ENCODE data around the gene BSDC1.
"Not testable (repeated sequence)": the region's sequence is repeated elsewhere in the genome, so short reads cannot be mapped to it uniquely, and the experiment has no call there.

Gene BSDC1

GRCh38 chr1:32404946-32405345 lies 10.7 kb upstream of the BSDC1 start:
- no peaks in the 10 kb centered on the region for H3K4me1 Mint-ChIP-seq (ENCODE audit: low read depth)
- no peaks in the 10 kb centered on the region for H3K27me3 Mint-ChIP-seq
- H3K36me3 Mint-ChIP-seq (ENCODE audit: low read depth): no peaks in the 10 kb centered on the region
- H3K9me3 Mint-ChIP-seq: no peaks in the 10 kb centered on the region
- H3K4me3 Mint-ChIP-seq: no peak overlapping the region
- H3K27ac Mint-ChIP-seq: no peak overlapping the region

- Mint-ChIP-seq H3K4me1 (ENCODE audit: low read depth) (no peaks in the 10 kb centered on the region), H3K9me3 (no peaks in the 10 kb centered on the region), H3K27me3 (no peaks in the 10 kb centered on the region), H3K4me3 (no peak overlapping the region), H3K27ac (no peak overlapping the region), H3K36me3 (ENCODE audit: low read depth) (no peaks in the 10 kb centered on the region)
Measured at GRCh38 chr1:32400876-32401631, 6.8 kb upstream of the BSDC1 start.

- Mint-ChIP-seq H3K27me3 (no peaks in the 10 kb centered on the region), H3K4me3 (no peak overlapping the region), H3K27ac (no peak overlapping the region), H3K36me3 (ENCODE audit: low read depth) (no peaks in the 10 kb centered on the region), H3K4me1 (ENCODE audit: low read depth) (peaks cover 4% of the 10 kb centered on the region), H3K9me3 (no peaks in the 10 kb centered on the region)
Measured at GRCh38 chr1:32399843-32400242, 5.6 kb upstream of the BSDC1 start.

GRCh38 chr1:32398401-32398800 lies 4.2 kb upstream of the BSDC1 start:
- Mint-ChIP-seq H3K36me3 (ENCODE audit: low read depth) (peaks cover 3% of the 10 kb centered on the region), H3K9me3 (no peaks in the 10 kb centered on the region), H3K4me3 (no peak overlapping the region), H3K4me1 (ENCODE audit: low read depth) (peaks cover 14% of the 10 kb centered on the region), H3K27me3 (no peaks in the 10 kb centered on the region), H3K27ac (no peak overlapping the region)

GRCh38 chr1:32396524-32396923 lies 2.3 kb upstream of the BSDC1 start:
- H3K27ac Mint-ChIP-seq; H3K4me3 Mint-ChIP-seq; H3K27me3 Mint-ChIP-seq; H3K9me3 Mint-ChIP-seq; H3K36me3 Mint-ChIP-seq (ENCODE audit: low read depth): not testable (repeated sequence)
- H3K4me1 Mint-ChIP-seq (ENCODE audit: low read depth): peaks cover 27% of the 10 kb centered on the region

- Mint-ChIP-seq H3K27me3 (no peaks in the 10 kb centered on the region), H3K36me3 (ENCODE audit: low read depth) (peaks cover 3% of the 10 kb centered on the region), H3K9me3 (no peaks in the 10 kb centered on the region), H3K4me3 (peak overlapping the region; percentile 98), H3K4me1 (ENCODE audit: low read depth) (peaks cover 27% of the 10 kb centered on the region), H3K27ac (peak overlapping the region; percentile 96)
Measured at GRCh38 chr1:32394890-32395432, 720 bp upstream of the BSDC1 start.

GRCh38 chr1:32393832-32394140 lies 455 bp downstream of the BSDC1 start:
- H3K9me3 Mint-ChIP-seq: no peaks in the 10 kb centered on the region
- no peaks in the 10 kb centered on the region for H3K27me3 Mint-ChIP-seq

GRCh38 chr1:32393136-32393535 lies 1.1 kb downstream of the BSDC1 start:
- Mint-ChIP-seq H3K4me1 (ENCODE audit: low read depth) (peaks cover 27% of the 10 kb centered on the region), H3K27ac (peak overlapping the region; percentile 96), H3K27me3 (no peaks in the 10 kb centered on the region), H3K4me3 (peak overlapping the region; percentile 98), H3K36me3 (ENCODE audit: low read depth) (peaks cover 3% of the 10 kb centered on the region), H3K9me3 (no peaks in the 10 kb centered on the region)

More at GRCh38 chr1:32393832-32394140, 455 bp downstream of the BSDC1 start:
- Mint-ChIP-seq H3K36me3 (ENCODE audit: low read depth) (peaks cover 3% of the 10 kb centered on the region), H3K4me3 (peak overlapping the region; percentile 98), H3K4me1 (ENCODE audit: low read depth) (peaks cover 27% of the 10 kb centered on the region), H3K27ac (peak overlapping the region; percentile 96)

GRCh38 chr1:32392325-32392724 lies 1.9 kb downstream of the BSDC1 start:
- no peak overlapping the region for H3K4me3 Mint-ChIP-seq
- no peaks in the 10 kb centered on the region for H3K9me3 Mint-ChIP-seq
- H3K4me1 Mint-ChIP-seq (ENCODE audit: low read depth): peaks cover 27% of the 10 kb centered on the region
- no peaks in the 10 kb centered on the region for H3K27me3 Mint-ChIP-seq
- peaks cover 3% of the 10 kb centered on the region for H3K36me3 Mint-ChIP-seq (ENCODE audit: low read depth)
- H3K27ac Mint-ChIP-seq: peak overlapping the region; percentile 75

- Mint-ChIP-seq H3K4me1 (ENCODE audit: low read depth) (peaks cover 27% of the 10 kb centered on the region), H3K36me3 (ENCODE audit: low read depth) (peaks cover 12% of the 10 kb centered on the region), H3K27ac (no peak overlapping the region), H3K27me3 (no peaks in the 10 kb centered on the region), H3K4me3 (no peak overlapping the region), H3K9me3 (no peaks in the 10 kb centered on the region)
Measured at GRCh38 chr1:32390904-32391870, 3.1 kb downstream of the BSDC1 start.

GRCh38 chr1:32388641-32389040 lies 5.6 kb downstream of the BSDC1 start:
- Mint-ChIP-seq H3K36me3 (ENCODE audit: low read depth) (peaks cover 23% of the 10 kb centered on the region), H3K4me1 (ENCODE audit: low read depth) (peaks cover 15% of the 10 kb centered on the region), H3K9me3 (no peaks in the 10 kb centered on the region), H3K27me3 (no peaks in the 10 kb centered on the region), H3K27ac (no peak overlapping the region), H3K4me3 (no peak overlapping the region)

- Mint-ChIP-seq H3K4me1 (ENCODE audit: low read depth) (no peaks in the 10 kb centered on the region), H3K36me3 (ENCODE audit: low read depth) (peaks cover 31% of the 10 kb centered on the region), H3K9me3 (no peaks in the 10 kb centered on the region), H3K4me3 (no peak overlapping the region), H3K27me3 (no peaks in the 10 kb centered on the region), H3K27ac (no peak overlapping the region)
Measured at GRCh38 chr1:32386676-32387392, 7.4 kb downstream of the BSDC1 start.

- Mint-ChIP-seq H3K36me3 (ENCODE audit: low read depth) (peaks cover 55% of the 10 kb centered on the region), H3K27ac (no peak overlapping the region), H3K9me3 (no peaks in the 10 kb centered on the region), H3K4me1 (ENCODE audit: low read depth) (no peaks in the 10 kb centered on the region), H3K4me3 (no peak overlapping the region), H3K27me3 (no peaks in the 10 kb centered on the region)
Measured at GRCh38 chr1:32380057-32380456, 14.2 kb downstream of the BSDC1 start.

GRCh38 chr1:32377541-32378220 lies 16.6 kb downstream of the BSDC1 start:
- Mint-ChIP-seq H3K4me1 (ENCODE audit: low read depth) (peaks cover 5% of the 10 kb centered on the region), H3K27ac (no peak overlapping the region), H3K27me3 (no peaks in the 10 kb centered on the region), H3K4me3 (no peak overlapping the region), H3K9me3 (no peaks in the 10 kb centered on the region), H3K36me3 (ENCODE audit: low read depth) (peaks cover 41% of the 10 kb centered on the region)

Measured in stimulated activated naive CD8-positive, alpha-beta T cell treated with anti-CD3 and anti-CD28 coated beads, Interleukin-15, Interleukin-2, amounts not matched to agents 100 ng/mL and 50 ng/mL, for 24 hours (primary cell).